HepG2 (cell line): ENCODE measurements around the gene UPB1. TPM values are rescaled to one million over a fixed set of nuclear protein-coding genes. Genes with fewer than 3 reads are reported as not detected.

ENCODE experiments used
- ATAC-seq: fragments of 200-7000 bp; cut with Tn5 transposase; 3 replicates; pipeline ENCODE4 v1.9.1; 2020; ENCODE audit warnings: mild to moderate bottlenecking, moderate library complexity
- BruUV-seq: library from RNA; stranded (reverse); fragments of 400-500 nt; replicated peaks from 2 replicates; lab custom pipeline; 2021; lab: Mats Ljungman, UMichigan
- CTCF ChIA-PET: fragments of 300-600 bp; formaldehyde crosslinking; extraction: SDS; loops from one replicate; lab custom pipeline; 2021; ENCODE audit warnings: low total read pairs, inconsistent platforms, low intra/inter-chr PET ratio; lab: Yijun Ruan, JAX
- POLR2A ChIA-PET: fragments of 350-600 bp; sonication (Branson Sonifier 250); formaldehyde crosslinking; loops from one replicate; lab custom pipeline; 2020; ENCODE audit warnings: antibody characterized with exemption, inconsistent platforms; lab: Yijun Ruan, JAX
- DNase-seq: peaks from one replicate; pipeline ENCODE4 v3.0.0-alpha.2; 2015; ENCODE audit warnings: low spot score
- FAIRE-seq: peaks from 3 replicates; lab custom pipeline; 2011; peaks lifted over from hg19 to GRCh38; lab: Jason Lieb, UNC
- H2AFZ ChIP-seq: one replicate; pipeline ENCODE4 v1.6.1; 2011; ENCODE audit warnings: low read length, inconsistent platforms
- H3K27ac ChIP-seq: fragments of 300-600 bp; 3 replicates; pipeline ENCODE4 v1.8.0; 2011; ENCODE audit warnings: mixed run types, mild to moderate bottlenecking, mixed read lengths, low read length, inconsistent platforms; ENCODE audit not compliant: insufficient read depth; ENCODE audit errors: extremely low read length
- H3K27me3 ChIP-seq, 2 experiments: fragments of 200-600 bp in 1 of 2; 2 replicates in 1 of 2; 3 replicates in 1 of 2; pipeline versions ENCODE4 v1.6.0 to v1.8.0; 2011; ENCODE audit warnings: low read length in 2 of 2, mild to moderate bottlenecking in 2 of 2, moderate library complexity in 2 of 2, inconsistent platforms in 1 of 2; ENCODE audit not compliant: insufficient read depth in 2 of 2, control insufficient read depth in 1 of 2
- H3K36me3 ChIP-seq, 2 experiments: fragments of 200-600 bp in 1 of 2; replicated peaks in 1 of 2; 2 replicates in 1 of 2; 3 replicates in 1 of 2; pipeline versions ENCODE4 v1.5.1 to v1.8.0; 2011; ENCODE audit warnings: low read length in 2 of 2, inconsistent platforms in 1 of 2; ENCODE audit not compliant: insufficient read depth in 2 of 2, control insufficient read depth in 1 of 2
- H3K4me1 ChIP-seq: 2 replicates; pipeline ENCODE4 v1.5.1; 2012; ENCODE audit warnings: low read length, inconsistent platforms; ENCODE audit not compliant: insufficient read depth
- H3K4me2 ChIP-seq: 2 replicates; pipeline ENCODE4 v1.6.0; 2011; ENCODE audit warnings: low read depth, low read length, inconsistent platforms
- H3K4me3 ChIP-seq, 3 experiments: fragments of 200-600 bp in 1 of 3; sonication (generic), shearing (Covaris generic) in 1 of 3; replicated peaks in 1 of 3; 2 replicates each; pipeline ENCODE4 v1.5.1; 2011 to 2016; ENCODE audit warnings: low read length in 3 of 3, inconsistent platforms in 2 of 3, low read depth in 2 of 3, mild to moderate bottlenecking in 2 of 3, control low read depth in 1 of 3, mixed read lengths in 1 of 3; ENCODE audit not compliant: insufficient read depth in 1 of 3
- H3K79me2 ChIP-seq: one replicate; pipeline ENCODE4 v1.6.1; 2011; ENCODE audit warnings: low read length, inconsistent platforms; ENCODE audit not compliant: insufficient read depth
- H3K9ac ChIP-seq: 2 replicates; pipeline ENCODE4 v1.6.0; 2011; ENCODE audit warnings: mild to moderate bottlenecking, low read depth, low read length, inconsistent platforms; ENCODE audit not compliant: insufficient read depth
- H3K9me3 ChIP-seq: 2 replicates; pipeline ENCODE4 v1.5.1; 2012; ENCODE audit warnings: mild to moderate bottlenecking, low read length
- H4K20me1 ChIP-seq: 2 replicates; pipeline ENCODE4 v1.6.0; 2011; ENCODE audit warnings: inconsistent platforms, mild to moderate bottlenecking, low read length, moderate library complexity; ENCODE audit not compliant: insufficient read depth
- CTCF ChIP-seq: sonication (generic); formaldehyde crosslinking; IDR thresholded peaks from 2 replicates; pipeline ENCODE4 v1.5.0; 2020; ENCODE audit warnings: mild to moderate bottlenecking, missing genetic modification reagents, moderate library complexity
- ELF1 ChIP-seq: sonication (generic); formaldehyde crosslinking; IDR thresholded peaks from 2 replicates; pipeline ENCODE4 v1.4.0; 2020; ENCODE audit warnings: missing genetic modification reagents
- HNRNPK ChIP-seq: fragments of 200-400 bp; formaldehyde crosslinking; IDR thresholded peaks from 2 replicates; pipeline ENCODE4 v1.6.1; 2018; ENCODE audit warnings: low read length, low read depth, moderate library complexity, mild to moderate bottlenecking; ENCODE audit not compliant: poor library complexity, severe bottlenecking
- NFKB2 ChIP-seq: sonication (generic); formaldehyde crosslinking; IDR thresholded peaks from 2 replicates; pipeline ENCODE4 v1.4.0; 2020; ENCODE audit warnings: missing genetic modification reagents, borderline replicate concordance
- SATB2 ChIP-seq: sonication (generic); formaldehyde crosslinking; IDR thresholded peaks from 2 replicates; pipeline ENCODE4 v1.5.0; 2020; ENCODE audit warnings: missing genetic modification reagents
- SP2 ChIP-seq: sonication (generic); formaldehyde crosslinking; IDR thresholded peaks from 2 replicates; pipeline ENCODE4 v1.5.1; 2020; ENCODE audit warnings: mild to moderate bottlenecking, missing genetic modification reagents
- TCF12 ChIP-seq, 2 experiments: fragments of 450-650 bp in 1 of 2; sonication (generic) in 1 of 2; formaldehyde crosslinking in 1 of 2; IDR thresholded peaks; 2 replicates each; pipeline versions ENCODE4 v1.6.1 to v1.8.0; 2017 to 2022; ENCODE audit warnings: antibody characterized with exemption in 1 of 2, mild to moderate bottlenecking in 1 of 2, missing genetic modification reagents in 1 of 2, moderate library complexity in 1 of 2
- ZBTB25 ChIP-seq: IDR thresholded peaks from 2 replicates; pipeline ENCODE4 v1.6.1; 2018; ENCODE audit warnings: missing genetic modification reagents
- WGBS: methylation state at CpG from one replicate; pipeline ENCODE4 v1.1.6; 2017; ENCODE audit warnings: low lambda C conversion rate; 5-methylcytosine and 5-hydroxymethylcytosine counted together
- in situ Hi-C: cut with HindIII; loops from 2 replicates; pipeline ENCODE4 v1.10.0; 2017; ENCODE audit warnings: low pct_unique_long_range_greater_than_20kb; ENCODE audit not compliant: extremely low pct_ligation_motif_present
- intact Hi-C: fragments of 100-400 bp; cut with micrococcal nuclease; formaldehyde crosslinking; loops from one replicate; pipeline ENCODE4 v1.10.0; 2022; ENCODE audit not compliant: unreplicated experiment
- polyA plus RNA-seq, 8 experiments: library from polyadenylated mRNA; depleted of rRNA in 3 of 8; stranded (reverse) in 7 of 8; unstranded in 1 of 8; fragments of >200 nt; fragmentation: Illumina TruSeq in 4 of 8; extraction: Trizol in 4 of 8; gene quantifications; 2 replicates each; pipeline versions ENCODE4 v1.2.1 to v1.2.3, GENCODE V29; 2011 to 2016; ENCODE audit warnings: low read depth in 4 of 8, missing spikeins in 1 of 8, mixed read lengths in 1 of 8; ENCODE audit not compliant: insufficient read depth in 1 of 8
- total RNA-seq, 5 experiments: library from RNA; depleted of rRNA; stranded (reverse); fragments of >200 nt; fragmentation: Illumina TruSeq; extraction: Trizol; gene quantifications; 2 replicates each; pipeline ENCODE4 v1.2.3, GENCODE V29; 2016; ENCODE audit warnings: low read depth in 1 of 5

UPB1 gene
- total and polyA plus RNA-seq, 2 of the 13 experiments (the other 11 are each of a cell fraction or from before 2014, with no cell fraction given): 0.38 to 1.2 TPM

GRCh38 chr22:24559471-24559870 lies 64.3 kb downstream of the UPB1 start:
- Histone ChIP-seq H3K9ac (peak overlapping the region; percentile 30; the same call in 1 of the 2 replicates), H3K9me3 (no peaks in the 10 kb centered on the region), H3K79me2 (peaks cover 86% of the 10 kb centered on the region), H3K4me3 (no peak overlapping the region), H3K4me2 (peak overlapping the region; percentile 99), H3K27me3 (no peaks in the 10 kb centered on the region; a peak in 1 of 5 replicates), H4K20me1 (peaks cover 22% of the 10 kb centered on the region), H3K27ac (no peak overlapping the region), H3K4me1 (peaks cover 77% of the 10 kb centered on the region), H2AFZ (no peak overlapping the region), H3K36me3 (peaks cover 23 to 52% of the 10 kb centered on the region in 2 experiments)
- peak; percentile 11; the same call in 1 of the 2 replicates for TF ChIP-seq CTCF (CRISPR knock-in tag)
- no peak for TF ChIP-seq SP2
- FAIRE-seq (no peak), DNase-seq (no peak), ATAC-seq (no peak)
- ChIA-PET POLR2A (interaction anchor here (0.5 to 3.3 kb wide), 6 partner anchors 9 to 39 kb away, joined by 3 to 18 read pairs (median 6); no protein-coding TSS in a partner anchor), CTCF (no interaction called here)
- intact Hi-C loops: no loop called here
- WGBS: 84% methylated on average over 4 of the region's 4 CpGs
- in situ Hi-C loops: loop anchor here (5.0 kb wide), 1 partner anchor 33 kb away; the partner anchor contains the start of gene LRRC75B
- no TSS peak for BruUV-seq

- H3K36me3 ChIP-seq: peaks cover 31 to 66% of the 10 kb centered on the region in 2 experiments
- BruUV-seq: no TSS peak
- no peak for TF ChIP-seq HNRNPK
- TF ChIP-seq TCF12 (IDR thresholded peaks at IDR 0.05): no peak
- no peak for TF ChIP-seq TCF12 (CRISPR knock-in tag; IDR thresholded peaks at IDR 0.05)
- TF ChIP-seq ELF1: no peak
- TF ChIP-seq SATB2: no peak
- no peak for TF ChIP-seq NFKB2
- no peak for TF ChIP-seq ZBTB25
- H3K4me3 ChIP-seq: no peak overlapping the region
- ChIA-PET POLR2A (interaction anchor here (1.8 to 4.1 kb wide), 4 partner anchors 9 to 56 kb away, joined by 6 to 43 read pairs (median 30); partner anchors contain the start of genes GUCD1 and SNRPD3), CTCF (no interaction called here)
- FAIRE-seq (no peak), DNase-seq (no peak), ATAC-seq (no peak)
- in situ Hi-C loops: no loop called here
- no peaks in the 10 kb centered on the region for H3K9me3 ChIP-seq
- H3K79me2 ChIP-seq: peaks cover 89% of the 10 kb centered on the region
- no peak overlapping the region for H2AFZ ChIP-seq
- peak overlapping the region; percentile 74 for H3K27ac ChIP-seq
- peaks cover 29% of the 10 kb centered on the region for H4K20me1 ChIP-seq
- H3K9ac ChIP-seq: 0 out of 2 replicates have a peak overlapping the region, but pooled peaks have one; percentile 10
- H3K4me1 ChIP-seq: peaks cover 90% of the 10 kb centered on the region
- H3K27me3 ChIP-seq: no peaks in the 10 kb centered on the region
- 92% methylated on average over 2 of the region's 2 CpGs for WGBS
- intact Hi-C loops: no loop called here
- H3K4me2 ChIP-seq: peak overlapping the region; percentile 64; the same call in 1 of the 2 replicates
Measured at GRCh38 chr22:24563246-24563645, 68.1 kb downstream of the UPB1 start.
